Karpas-422 (cell line): ENCODE data around the gene ASB9. TPM values are rescaled to one million over a fixed set of nuclear protein-coding genes. Genes with fewer than 3 reads are reported as not detected.

ENCODE experiments used
- DNase-seq: peaks from one replicate; pipeline ENCODE4 v3.0.0-alpha.2; 2015
- H2AFZ ChIP-seq: fragments of 200-600 bp; sonication (generic); 2 replicates; pipeline ENCODE4 v1.6.1; 2014; ENCODE audit warnings: antibody characterized with exemption, low read length, mixed read lengths
- H3K27ac ChIP-seq: fragments of 200-600 bp; sonication (generic); 2 replicates; pipeline ENCODE4 v1.5.1; 2014; ENCODE audit warnings: mild to moderate bottlenecking, low read length, moderate library complexity
- H3K27me3 ChIP-seq: fragments of 200-600 bp; sonication (generic); 2 replicates; pipeline ENCODE4 v1.6.1; 2014; ENCODE audit warnings: low read length, mixed read lengths
- H3K36me3 ChIP-seq: fragments of 200-600 bp; sonication (generic); 2 replicates; pipeline ENCODE4 v1.6.1; 2014; ENCODE audit warnings: low read length, mixed read lengths; ENCODE audit not compliant: insufficient read depth
- H3K4me1 ChIP-seq: fragments of 200-600 bp; sonication (generic); 2 replicates; pipeline ENCODE4 v1.6.1; 2014; ENCODE audit warnings: mild to moderate bottlenecking, low read length, mixed read lengths
- H3K4me2 ChIP-seq: fragments of 200-600 bp; sonication (generic); 2 replicates; pipeline ENCODE4 v1.6.1; 2014; ENCODE audit warnings: low read length, low read depth, mild to moderate bottlenecking; ENCODE audit not compliant: poor library complexity, severe bottlenecking
- H3K4me3 ChIP-seq: fragments of 200-600 bp; sonication (generic); 2 replicates; pipeline ENCODE4 v1.5.1; 2014; ENCODE audit warnings: mild to moderate bottlenecking, antibody characterized with exemption, low read length, mixed read lengths
- H3K79me2 ChIP-seq: fragments of 200-600 bp; sonication (generic); 2 replicates; pipeline ENCODE4 v1.6.1; 2014; ENCODE audit warnings: mild to moderate bottlenecking, low read length, mixed read lengths
- H3K9ac ChIP-seq: fragments of 200-600 bp; sonication (generic); 2 replicates; pipeline ENCODE4 v1.6.0; 2014; ENCODE audit warnings: low read length
- H3K9me2 ChIP-seq: fragments of 200-600 bp; sonication (generic), shearing (Covaris generic); replicated peaks from 2 replicates; pipeline ENCODE4 v1.6.0; 2014; ENCODE audit warnings: mild to moderate bottlenecking, low read length, moderate library complexity; ENCODE audit not compliant: insufficient read depth
- H3K9me3 ChIP-seq: fragments of 300-700, 200-600 bp; sonication (generic); 2 replicates; pipeline ENCODE4 v1.6.1; 2014; ENCODE audit warnings: low read length, mixed read lengths
- H4K20me1 ChIP-seq: fragments of 200-600 bp; sonication (generic); 2 replicates; pipeline ENCODE4 v1.6.1; 2014; ENCODE audit warnings: mild to moderate bottlenecking, antibody characterized with exemption, low read length, low read depth; ENCODE audit not compliant: insufficient read depth
- total RNA-seq: library from RNA; depleted of rRNA; stranded (reverse); fragments of >200 nt; shearing (Covaris generic); gene quantifications from 2 replicates; pipeline ENCODE4 v1.2.3, GENCODE V29; 2014; ENCODE audit warnings: low replicate concordance; rRNA removed

Gene ASB9
- total RNA-seq, 1 experiment from 2014 or later = not detected

DNA sequence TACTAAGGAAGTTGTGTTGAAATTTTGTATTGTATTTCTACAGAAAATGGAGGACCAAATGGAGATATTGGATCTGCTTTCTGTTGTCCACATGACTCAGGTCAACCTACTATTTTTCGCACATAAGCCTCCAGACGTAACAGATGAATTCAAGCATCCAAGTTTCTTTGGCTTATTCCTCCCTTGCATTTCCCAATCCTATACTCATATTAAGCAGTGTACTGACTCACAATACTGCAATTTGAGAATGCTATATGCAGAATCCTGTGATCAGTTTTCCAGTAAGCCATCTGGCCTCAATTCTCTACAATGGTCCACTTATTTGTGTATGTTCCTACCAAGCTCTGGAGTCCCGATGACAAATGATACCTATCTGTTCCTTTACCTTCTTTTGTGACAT, 75.7 kb downstream of the ASB9 start:
- Histone ChIP-seq H3K9me3 (no peaks in the 10 kb centered on the region), H3K4me1 (no peaks in the 10 kb centered on the region), H3K36me3 (no peaks in the 10 kb centered on the region), H2AFZ (no peak overlapping the region), H3K9me2 (no peaks in the 10 kb centered on the region), H3K27me3 (no peaks in the 10 kb centered on the region), H3K79me2 (no peaks in the 10 kb centered on the region), H3K9ac (no peak overlapping the region), H3K4me2 (no peak overlapping the region), H3K4me3 (no peak overlapping the region), H4K20me1 (no peaks in the 10 kb centered on the region), H3K27ac (no peak overlapping the region)
- no peak for DNase-seq

Other genes starting within 250 kb of the ASB9 start
- not detected in 2 replicates for gene ASB11, start 45.6 kb upstream of the ASB9 start, total RNA-seq
- 8.2 and 39.5 TPM in 2 replicates for gene PIGA, start 65.4 kb upstream of the ASB9 start, total RNA-seq
- not detected in 2 replicates for gene VEGFD, start 114.3 kb upstream of the ASB9 start, total RNA-seq
- 0.72 TPM in 1 of 2 replicates, not detected in the other for gene PIR, start 223.2 kb upstream of the ASB9 start, total RNA-seq
- 8.2 and 11.1 TPM in 2 replicates for gene BMX, start 230.7 kb upstream of the ASB9 start, total RNA-seq